ENCODE measurements around the gene HSPG2. TPM values are rescaled to one million over a fixed set of nuclear protein-coding genes. Genes with fewer than 3 reads are reported as not detected.

The HSPG2 gene
- total and polyA plus RNA-seq, 2 of the 8 experiments (the other 6 are each of a cell fraction or from before 2014, with no cell fraction given) = 17.8 to 111 TPM

DNA sequence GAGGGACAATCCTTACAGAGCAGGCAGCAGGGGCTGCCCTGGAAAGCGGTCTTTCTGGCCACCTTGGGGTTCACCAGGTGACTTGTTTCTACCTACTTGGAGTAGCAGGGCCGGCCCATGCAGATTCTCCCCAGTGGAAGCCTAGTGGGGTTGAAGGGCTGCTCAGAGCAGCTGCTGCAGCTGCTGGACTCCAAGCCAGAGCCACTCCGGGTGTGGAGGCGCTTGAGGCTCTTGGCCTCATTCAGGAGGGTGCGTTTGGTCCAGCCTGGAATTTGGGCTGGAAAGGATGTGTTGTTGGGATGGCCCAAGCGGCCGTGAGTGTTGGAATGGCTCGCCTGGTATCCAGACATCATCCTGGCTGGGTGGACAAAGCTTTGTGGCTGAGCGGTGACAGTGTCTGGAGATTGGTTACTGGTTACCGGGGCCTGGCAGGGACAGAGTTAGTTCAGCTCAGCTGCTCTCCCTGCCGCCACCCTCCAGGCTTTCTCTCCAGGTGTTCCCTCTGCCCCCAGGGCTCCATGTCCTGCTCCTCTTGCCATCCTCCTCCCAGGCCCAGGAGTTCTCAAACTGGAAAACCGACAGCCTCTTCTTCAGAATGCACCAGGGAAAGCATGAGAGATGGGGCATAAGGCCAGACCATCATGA, 14.2 kb upstream of the HSPG2 start (continued):
- no peak for TF ChIP-seq CTCF (IDR thresholded peaks at IDR 0.05; ENCODE audit: control extremely low read depth in 1 of 3, insufficient read depth in 1 of 3, low read depth in 1 of 3, low read length in 3 of 3)
- no peak for TF ChIP-seq YY1 (IDR thresholded peaks at IDR 0.05; ENCODE audit: low read depth, low read length)
- no peak for TF ChIP-seq CREB1 (IDR thresholded peaks at IDR 0.05)
- TF ChIP-seq ATF2 (IDR thresholded peaks at IDR 0.05; ENCODE audit: low read length) = no peak
- TF ChIP-seq BACH1 (IDR thresholded peaks at IDR 0.05; ENCODE audit: low read length) = no peak
- TF ChIP-seq HDAC6 (IDR thresholded peaks at IDR 0.05; ENCODE audit: low read depth, low read length) = no peak
- TF ChIP-seq EZH2 (IDR thresholded peaks at IDR 0.05; ENCODE audit: low read depth, low read length, severe bottlenecking) = no peak
- no peak for TF ChIP-seq POLR2AphosphoS5 (IDR thresholded peaks at IDR 0.05; ENCODE audit: low read depth, low read length)
- no peak for TF ChIP-seq KDM1A (IDR thresholded peaks at IDR 0.05; ENCODE audit: borderline replicate concordance, low read length)
